GM18502 (cell line): ENCODE data around the gene GRHPR.
"Not testable (repeated sequence)": the region's sequence is repeated elsewhere in the genome, so short reads cannot be mapped to it uniquely, and the experiment has no call there.

Source experiments
- ATAC-seq: cut with Tn5 transposase; IDR thresholded peaks from one replicate; pipeline ENCODE4 v1.9.1; 2021; ENCODE audit warnings: mild to moderate bottlenecking; ENCODE audit not compliant: unreplicated experiment, poor library complexity

The GRHPR gene

GRCh38 chr9:37420271-37421215 is 2.0 kb upstream of the GRHPR start:
- ATAC-seq, result no peak

GRCh38 chr9:37421914-37422288 is 595 bp upstream of the GRHPR start:
- ATAC-seq, result no peak

GRCh38 chr9:37423508-37423907 is 1.0 kb downstream of the GRHPR start:
- ATAC-seq, result no peak

GRCh38 chr9:37424204-37424685 is 1.7 kb downstream of the GRHPR start:
- no peak for ATAC-seq

- ATAC-seq, result no peak
Measured at GRCh38 chr9:37424686-37425297, 2.3 kb downstream of the GRHPR start.

GRCh38 chr9:37425298-37425752 is 2.8 kb downstream of the GRHPR start:
- ATAC-seq, result no peak

- ATAC-seq, result not testable (repeated sequence)
Measured at GRCh38 chr9:37426431-37426830, 3.9 kb downstream of the GRHPR start.

- ATAC-seq, result no peak
Measured at GRCh38 chr9:37426846-37427245, 4.3 kb downstream of the GRHPR start.

- ATAC-seq, result no peak
Measured at GRCh38 chr9:37428345-37428744, 5.8 kb downstream of the GRHPR start.

GRCh38 chr9:37429441-37430285 is 7.2 kb downstream of the GRHPR start:
- ATAC-seq, result no peak

- ATAC-seq, result no peak
Measured at GRCh38 chr9:37430841-37431597, 8.5 kb downstream of the GRHPR start.

- ATAC-seq, result no peak
Measured at GRCh38 chr9:37432020-37432419, 9.5 kb downstream of the GRHPR start.

GRCh38 chr9:37433867-37434371 is 11.4 kb downstream of the GRHPR start:
- no peak for ATAC-seq

- no peak for ATAC-seq
Measured at GRCh38 chr9:37436540-37436939, 14.0 kb downstream of the GRHPR start.

- ATAC-seq, result no peak
Measured at GRCh38 chr9:37437010-37437409, 14.5 kb downstream of the GRHPR start.

- ATAC-seq, result no peak
Measured at GRCh38 chr9:37437621-37438020, 15.1 kb downstream of the GRHPR start.

GRCh38 chr9:37438359-37438758 is 15.9 kb downstream of the GRHPR start:
- no peak for ATAC-seq

- no peak for ATAC-seq
Measured at GRCh38 chr9:37441776-37442370, 19.4 kb downstream of the GRHPR start.

GRCh38 chr9:37442556-37442955 is 20.1 kb downstream of the GRHPR start:
- no peak for ATAC-seq
